GM12891 (cell line): ENCODE measurements around the gene PPP1R12B.
"Not testable (repeated sequence)": the region's sequence is repeated elsewhere in the genome, so short reads cannot be mapped to it uniquely, and the experiment has no call there.

ENCODE experiments used
- DNase-seq: peaks from one replicate; pipeline ENCODE4 v3.0.0; 2011; ENCODE audit warnings: low spot score; ENCODE audit not compliant: insufficient read length
- FAIRE-seq: peaks from 2 replicates; lab custom pipeline; 2011; peaks lifted over from hg19 to GRCh38; lab: Jason Lieb, UNC
- PAX5 ChIP-seq: IDR thresholded peaks from 2 replicates; pipeline ENCODE4 v1.6.1; 2011; ENCODE audit warnings: low read length, moderate library complexity, mild to moderate bottlenecking; ENCODE audit not compliant: insufficient read depth, severe bottlenecking
- POLR2A ChIP-seq: IDR thresholded peaks from 2 replicates; pipeline ENCODE4 v1.6.1; 2011; ENCODE audit warnings: low read depth, low read length, control low read depth
- POLR2AphosphoS5 ChIP-seq: IDR thresholded peaks from 2 replicates; pipeline ENCODE4 v1.6.1; 2011; ENCODE audit warnings: low read depth, low read length, control low read depth
- POU2F2 ChIP-seq: IDR thresholded peaks from 2 replicates; pipeline ENCODE4 v1.6.1; 2011; ENCODE audit warnings: low read depth, mild to moderate bottlenecking, control low read depth, low read length, moderate library complexity
- SPI1 ChIP-seq: IDR thresholded peaks from 2 replicates; pipeline ENCODE4 v1.6.1; 2011; ENCODE audit warnings: low read depth, low read length, control low read depth
- TAF1 ChIP-seq: IDR thresholded peaks from 2 replicates; pipeline ENCODE4 v1.6.1; 2011; ENCODE audit warnings: low read depth, low read length, control low read depth

PPP1R12B gene

GRCh38 chr1:202630541-202630940, 282.0 kb downstream of the PPP1R12B start:
- FAIRE-seq (no peak), DNase-seq (no peak)
- TF ChIP-seq POLR2A, result no peak
- no peak for TF ChIP-seq PAX5
- TF ChIP-seq TAF1, result no peak
- TF ChIP-seq SPI1, result no peak
- no peak for TF ChIP-seq POU2F2
- TF ChIP-seq POLR2AphosphoS5, result no peak

- no peak for DNase-seq
- no peak for FAIRE-seq
- no peak for TF ChIP-seq POLR2AphosphoS5
- no peak for TF ChIP-seq SPI1
- TF ChIP-seq POU2F2, result no peak
- no peak for TF ChIP-seq TAF1
- no peak for TF ChIP-seq POLR2A
- TF ChIP-seq PAX5, result no peak
Observed at GRCh38 chr1:202631076-202631923, 282.8 kb downstream of the PPP1R12B start.

- FAIRE-seq (no peak), DNase-seq (no peak)
- TF ChIP-seq TAF1 (no peak), POLR2AphosphoS5 (no peak), SPI1 (no peak), PAX5 (no peak), POLR2A (no peak), POU2F2 (no peak)
Observed at GRCh38 chr1:202632241-202632640, 283.7 kb downstream of the PPP1R12B start.

- not testable (repeated sequence) for FAIRE-seq
Observed at GRCh38 chr1:202636171-202636570, 287.7 kb downstream of the PPP1R12B start.

GRCh38 chr1:202637321-202638018, 289.0 kb downstream of the PPP1R12B start:
- FAIRE-seq, DNase-seq: not testable (repeated sequence)

More at GRCh38 chr1:202636171-202636570, 287.7 kb downstream of the PPP1R12B start:
- DNase-seq, result not testable (repeated sequence)

GRCh38 chr1:202638019-202638700, 289.7 kb downstream of the PPP1R12B start:
- no peak for DNase-seq
- FAIRE-seq, result no peak
- TF ChIP-seq POU2F2 (no peak), TAF1 (no peak), SPI1 (no peak), POLR2A (no peak), PAX5 (no peak), POLR2AphosphoS5 (no peak)

GRCh38 chr1:202638701-202639305, 290.3 kb downstream of the PPP1R12B start:
- DNase-seq, FAIRE-seq: not testable (repeated sequence)

GRCh38 chr1:202639500-202639899, 291.0 kb downstream of the PPP1R12B start:
- FAIRE-seq, result no peak
- TF ChIP-seq POLR2A (no peak), TAF1 (no peak), POLR2AphosphoS5 (no peak), POU2F2 (no peak), PAX5 (no peak), SPI1 (no peak)

GRCh38 chr1:202642212-202642611, 293.7 kb downstream of the PPP1R12B start:
- FAIRE-seq (no peak), DNase-seq (no peak)
- TF ChIP-seq POLR2A (no peak), SPI1 (no peak), POLR2AphosphoS5 (no peak), PAX5 (no peak), POU2F2 (no peak), TAF1 (no peak)

More at GRCh38 chr1:202639500-202639899, 291.0 kb downstream of the PPP1R12B start:
- DNase-seq, result no peak
